HepG2 (cell line): ENCODE measurements around the gene KLF3. TPM values are rescaled to one million over a fixed set of nuclear protein-coding genes. Genes with fewer than 3 reads are reported as not detected.

Source experiments
- ATAC-seq: fragments of 200-7000 bp; cut with Tn5 transposase; 3 replicates; pipeline ENCODE4 v1.9.1; 2020; ENCODE audit warnings: mild to moderate bottlenecking, moderate library complexity
- BruUV-seq: library from RNA; stranded (reverse); fragments of 400-500 nt; replicated peaks from 2 replicates; lab custom pipeline; 2021; lab: Mats Ljungman, UMichigan
- CTCF ChIA-PET: fragments of 300-600 bp; formaldehyde crosslinking; extraction: SDS; loops from one replicate; lab custom pipeline; 2021; ENCODE audit warnings: low total read pairs, inconsistent platforms, low intra/inter-chr PET ratio; lab: Yijun Ruan, JAX
- POLR2A ChIA-PET: fragments of 350-600 bp; sonication (Branson Sonifier 250); formaldehyde crosslinking; loops from one replicate; lab custom pipeline; 2020; ENCODE audit warnings: antibody characterized with exemption, inconsistent platforms; lab: Yijun Ruan, JAX
- DNase-seq: peaks from one replicate; pipeline ENCODE4 v3.0.0-alpha.2; 2015; ENCODE audit warnings: low spot score
- FAIRE-seq: peaks from 3 replicates; lab custom pipeline; 2011; peaks lifted over from hg19 to GRCh38; lab: Jason Lieb, UNC
- H2AFZ ChIP-seq: one replicate; pipeline ENCODE4 v1.6.1; 2011; ENCODE audit warnings: low read length, inconsistent platforms
- H3K27ac ChIP-seq: fragments of 300-600 bp; 3 replicates; pipeline ENCODE4 v1.8.0; 2011; ENCODE audit warnings: mixed run types, mild to moderate bottlenecking, mixed read lengths, low read length, inconsistent platforms; ENCODE audit not compliant: insufficient read depth; ENCODE audit errors: extremely low read length
- H3K27me3 ChIP-seq, 2 experiments: fragments of 200-600 bp in 1 of 2; 2 replicates in 1 of 2; 3 replicates in 1 of 2; pipeline versions ENCODE4 v1.6.0 to v1.8.0; 2011; ENCODE audit warnings: low read length in 2 of 2, mild to moderate bottlenecking in 2 of 2, moderate library complexity in 2 of 2, inconsistent platforms in 1 of 2; ENCODE audit not compliant: insufficient read depth in 2 of 2, control insufficient read depth in 1 of 2
- H3K36me3 ChIP-seq, 2 experiments: fragments of 200-600 bp in 1 of 2; replicated peaks in 1 of 2; 2 replicates in 1 of 2; 3 replicates in 1 of 2; pipeline versions ENCODE4 v1.5.1 to v1.8.0; 2011; ENCODE audit warnings: low read length in 2 of 2, inconsistent platforms in 1 of 2; ENCODE audit not compliant: insufficient read depth in 2 of 2, control insufficient read depth in 1 of 2
- H3K4me1 ChIP-seq: 2 replicates; pipeline ENCODE4 v1.5.1; 2012; ENCODE audit warnings: low read length, inconsistent platforms; ENCODE audit not compliant: insufficient read depth
- H3K4me2 ChIP-seq: 2 replicates; pipeline ENCODE4 v1.6.0; 2011; ENCODE audit warnings: low read depth, low read length, inconsistent platforms
- H3K4me3 ChIP-seq, 3 experiments: fragments of 200-600 bp in 1 of 3; sonication (generic), shearing (Covaris generic) in 1 of 3; replicated peaks in 1 of 3; 2 replicates each; pipeline ENCODE4 v1.5.1; 2011 to 2016; ENCODE audit warnings: low read length in 3 of 3, inconsistent platforms in 2 of 3, low read depth in 2 of 3, mild to moderate bottlenecking in 2 of 3, control low read depth in 1 of 3, mixed read lengths in 1 of 3; ENCODE audit not compliant: insufficient read depth in 1 of 3
- H3K79me2 ChIP-seq: one replicate; pipeline ENCODE4 v1.6.1; 2011; ENCODE audit warnings: low read length, inconsistent platforms; ENCODE audit not compliant: insufficient read depth
- H3K9ac ChIP-seq: 2 replicates; pipeline ENCODE4 v1.6.0; 2011; ENCODE audit warnings: mild to moderate bottlenecking, low read depth, low read length, inconsistent platforms; ENCODE audit not compliant: insufficient read depth
- H3K9me3 ChIP-seq: 2 replicates; pipeline ENCODE4 v1.5.1; 2012; ENCODE audit warnings: mild to moderate bottlenecking, low read length
- H4K20me1 ChIP-seq: 2 replicates; pipeline ENCODE4 v1.6.0; 2011; ENCODE audit warnings: inconsistent platforms, mild to moderate bottlenecking, low read length, moderate library complexity; ENCODE audit not compliant: insufficient read depth
- CCDC6 ChIP-seq: sonication (generic); formaldehyde crosslinking; IDR thresholded peaks from 2 replicates; pipeline ENCODE4 v1.8.1; 2022; ENCODE audit warnings: mild to moderate bottlenecking, missing genetic modification reagents, moderate library complexity
- HMGA1 ChIP-seq: sonication (generic); formaldehyde crosslinking; conservative IDR thresholded peaks from 2 replicates; pipeline ENCODE4 v1.4.0; 2020; ENCODE audit warnings: missing genetic modification reagents
- HNRNPK ChIP-seq: fragments of 200-400 bp; formaldehyde crosslinking; IDR thresholded peaks from 2 replicates; pipeline ENCODE4 v1.6.1; 2018; ENCODE audit warnings: low read length, low read depth, moderate library complexity, mild to moderate bottlenecking; ENCODE audit not compliant: poor library complexity, severe bottlenecking
- KDM5A ChIP-seq: fragments of 200-600 bp; sonication (generic); IDR thresholded peaks from 2 replicates; pipeline ENCODE4 v1.7.0; 2018; ENCODE audit warnings: antibody characterized with exemption, mild to moderate bottlenecking, low read length, borderline replicate concordance
- MED1 ChIP-seq: sonication (generic); formaldehyde crosslinking; IDR thresholded peaks from 2 replicates; pipeline ENCODE4 v1.4.0; 2020; ENCODE audit warnings: missing genetic modification reagents
- NFYC ChIP-seq: IDR thresholded peaks from 2 replicates; pipeline ENCODE4 v1.6.1; 2016; ENCODE audit warnings: missing genetic modification reagents, missing compliant biosample characterization
- POLR2AphosphoS5 ChIP-seq: IDR thresholded peaks from 2 replicates; pipeline ENCODE4 v1.6.1; 2012; ENCODE audit warnings: low read depth, low read length
- RBFOX2 ChIP-seq: fragments of 200-400 bp; formaldehyde crosslinking; IDR thresholded peaks from 2 replicates; pipeline ENCODE4 v1.6.1; 2017; ENCODE audit warnings: low read depth, mild to moderate bottlenecking, low read length
- ZNF549 ChIP-seq: sonication (generic); formaldehyde crosslinking; IDR thresholded peaks from 2 replicates; pipeline ENCODE4 v1.5.0; 2020; ENCODE audit warnings: missing genetic modification reagents
- ZNF619 ChIP-seq: sonication (generic); formaldehyde crosslinking; IDR thresholded peaks from 2 replicates; pipeline ENCODE4 v1.4.0; 2020; ENCODE audit warnings: mild to moderate bottlenecking, missing genetic modification reagents
- WGBS: methylation state at CpG from one replicate; pipeline ENCODE4 v1.1.6; 2017; ENCODE audit warnings: low lambda C conversion rate; 5-methylcytosine and 5-hydroxymethylcytosine counted together
- in situ Hi-C: cut with HindIII; loops from 2 replicates; pipeline ENCODE4 v1.10.0; 2017; ENCODE audit warnings: low pct_unique_long_range_greater_than_20kb; ENCODE audit not compliant: extremely low pct_ligation_motif_present
- intact Hi-C: fragments of 100-400 bp; cut with micrococcal nuclease; formaldehyde crosslinking; loops from one replicate; pipeline ENCODE4 v1.10.0; 2022; ENCODE audit not compliant: unreplicated experiment
- polyA plus RNA-seq, 8 experiments: library from polyadenylated mRNA; depleted of rRNA in 3 of 8; stranded (reverse) in 7 of 8; unstranded in 1 of 8; fragments of >200 nt; fragmentation: Illumina TruSeq in 4 of 8; extraction: Trizol in 4 of 8; gene quantifications; 2 replicates each; pipeline versions ENCODE4 v1.2.1 to v1.2.3, GENCODE V29; 2011 to 2016; ENCODE audit warnings: low read depth in 4 of 8, missing spikeins in 1 of 8, mixed read lengths in 1 of 8; ENCODE audit not compliant: insufficient read depth in 1 of 8
- total RNA-seq, 5 experiments: library from RNA; depleted of rRNA; stranded (reverse); fragments of >200 nt; fragmentation: Illumina TruSeq; extraction: Trizol; gene quantifications; 2 replicates each; pipeline ENCODE4 v1.2.3, GENCODE V29; 2016; ENCODE audit warnings: low read depth in 1 of 5
- TF ChIP-seq, protein P1 (sequence below): sonication (generic); formaldehyde crosslinking; conservative IDR thresholded peaks from 2 replicates; pipeline ENCODE4 v1.4.0; 2020; ENCODE audit warnings: mild to moderate bottlenecking, missing genetic modification reagents, moderate library complexity
- TF ChIP-seq, protein P2 (sequence below): fragments of 450-650 bp; IDR thresholded peaks from 2 replicates; pipeline ENCODE4 v1.6.1; 2016

Gene KLF3
- total and polyA plus RNA-seq, 2 of the 13 experiments (the other 11 are each of a cell fraction or from before 2014, with no cell fraction given) = 29.1 to 37.8 TPM

DNA sequence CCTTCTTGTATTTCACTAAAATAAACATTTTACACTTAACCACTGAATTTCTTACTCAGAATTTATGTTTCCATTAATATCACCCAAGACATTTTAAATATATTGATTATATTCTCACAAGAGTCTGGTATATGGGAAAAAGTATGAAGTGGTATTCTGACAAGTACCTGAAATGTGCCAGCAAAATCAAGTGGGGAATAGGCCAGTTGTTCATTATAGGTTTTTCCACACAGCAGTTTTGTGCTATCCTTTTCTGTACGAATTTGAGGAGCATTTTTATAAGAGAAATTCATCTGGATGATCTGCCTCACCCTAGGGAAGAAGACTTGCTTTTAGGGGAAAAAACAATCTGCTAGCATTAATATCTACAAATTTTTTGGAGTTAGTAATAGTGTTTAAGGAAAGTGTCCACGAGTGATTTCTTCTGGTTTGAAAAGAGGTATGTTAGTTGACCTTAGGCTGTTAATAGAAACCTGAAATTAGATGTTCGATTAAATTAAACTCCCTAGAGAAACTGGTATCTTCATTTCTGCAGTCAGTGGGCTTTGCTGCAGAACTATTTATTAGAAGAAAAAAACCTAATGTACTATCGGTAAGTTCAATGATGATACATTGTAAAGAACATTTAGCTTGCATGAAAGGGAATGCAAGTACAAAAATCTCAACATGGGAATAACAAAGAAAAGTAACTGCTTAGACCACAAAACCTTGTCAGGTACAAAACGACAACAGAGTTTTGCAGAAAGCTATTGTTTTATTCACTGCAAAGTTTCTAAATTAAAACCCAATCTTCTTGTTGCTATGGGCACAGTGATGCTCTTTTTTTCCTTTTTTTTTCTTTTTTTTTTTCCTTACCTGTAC lies 1.8 kb downstream of the KLF3 start:
- Histone ChIP-seq H3K4me3 (peak overlapping the region; percentile 77 to 99 (median 90)), H3K4me2 (peak overlapping the region; percentile 96), H3K9me3 (no peaks in the 10 kb centered on the region), H3K27me3 (no peaks in the 10 kb centered on the region; a peak in 1 of 5 replicates), H4K20me1 (peaks cover 6% of the 10 kb centered on the region), H3K36me3 (peaks cover 0 to 1% of the 10 kb centered on the region in 2 experiments; a peak in 2 of 5 replicates), H3K4me1 (peaks cover 39% of the 10 kb centered on the region), H2AFZ (no peak overlapping the region), H3K9ac (peak overlapping the region; percentile 95), H3K79me2 (peaks cover 73% of the 10 kb centered on the region), H3K27ac (peak overlapping the region; percentile 96)
- intact Hi-C loops = loop anchor here (5.0 to 10.0 kb wide), 3 partner anchors 379 to 981 kb away; partner anchors contain the start of gene RELL1
- ATAC-seq (no peak), DNase-seq (no peak), FAIRE-seq (no peak)
- CTCF ChIA-PET = no interaction called here
- BruUV-seq = TSS peak; percentile 49
- POLR2A ChIA-PET = interaction anchor here (0.9 to 1.8 kb wide), 9 partner anchors 9 to 533 kb away, joined by 3 to 9 read pairs (median 5); no protein-coding TSS in a partner anchor
- 3% methylated on average over 5 of the region's 5 CpGs for WGBS
- in situ Hi-C loops = no loop called here
- TF ChIP-seq CCDC6 (CRISPR knock-in tag) (no peak), NFYC (CRISPR knock-in tag) (no peak), HMGA1 (CRISPR knock-in tag) (no peak), MED1 (CRISPR knock-in tag) (no peak), KDM5A (0 out of 2 replicates have a peak, but pooled peaks have one; percentile 7), ZNF619 (CRISPR knock-in tag) (no peak), POLR2AphosphoS5 (peak; percentile 10; the same call in 1 of the 2 replicates), HNRNPK (no peak), ZNF549 (CRISPR knock-in tag) (no peak), RBFOX2 (peak; percentile 57)
- TF ChIP-seq, protein P1, sequence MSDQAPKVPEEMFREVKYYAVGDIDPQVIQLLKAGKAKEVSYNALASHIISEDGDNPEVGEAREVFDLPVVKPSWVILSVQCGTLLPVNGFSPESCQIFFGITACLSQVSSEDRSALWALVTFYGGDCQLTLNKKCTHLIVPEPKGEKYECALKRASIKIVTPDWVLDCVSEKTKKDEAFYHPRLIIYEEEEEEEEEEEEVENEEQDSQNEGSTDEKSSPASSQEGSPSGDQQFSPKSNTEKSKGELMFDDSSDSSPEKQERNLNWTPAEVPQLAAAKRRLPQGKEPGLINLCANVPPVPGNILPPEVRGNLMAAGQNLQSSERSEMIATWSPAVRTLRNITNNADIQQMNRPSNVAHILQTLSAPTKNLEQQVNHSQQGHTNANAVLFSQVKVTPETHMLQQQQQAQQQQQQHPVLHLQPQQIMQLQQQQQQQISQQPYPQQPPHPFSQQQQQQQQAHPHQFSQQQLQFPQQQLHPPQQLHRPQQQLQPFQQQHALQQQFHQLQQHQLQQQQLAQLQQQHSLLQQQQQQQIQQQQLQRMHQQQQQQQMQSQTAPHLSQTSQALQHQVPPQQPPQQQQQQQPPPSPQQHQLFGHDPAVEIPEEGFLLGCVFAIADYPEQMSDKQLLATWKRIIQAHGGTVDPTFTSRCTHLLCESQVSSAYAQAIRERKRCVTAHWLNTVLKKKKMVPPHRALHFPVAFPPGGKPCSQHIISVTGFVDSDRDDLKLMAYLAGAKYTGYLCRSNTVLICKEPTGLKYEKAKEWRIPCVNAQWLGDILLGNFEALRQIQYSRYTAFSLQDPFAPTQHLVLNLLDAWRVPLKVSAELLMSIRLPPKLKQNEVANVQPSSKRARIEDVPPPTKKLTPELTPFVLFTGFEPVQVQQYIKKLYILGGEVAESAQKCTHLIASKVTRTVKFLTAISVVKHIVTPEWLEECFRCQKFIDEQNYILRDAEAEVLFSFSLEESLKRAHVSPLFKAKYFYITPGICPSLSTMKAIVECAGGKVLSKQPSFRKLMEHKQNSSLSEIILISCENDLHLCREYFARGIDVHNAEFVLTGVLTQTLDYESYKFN = no peak
- TF ChIP-seq, protein P2, sequence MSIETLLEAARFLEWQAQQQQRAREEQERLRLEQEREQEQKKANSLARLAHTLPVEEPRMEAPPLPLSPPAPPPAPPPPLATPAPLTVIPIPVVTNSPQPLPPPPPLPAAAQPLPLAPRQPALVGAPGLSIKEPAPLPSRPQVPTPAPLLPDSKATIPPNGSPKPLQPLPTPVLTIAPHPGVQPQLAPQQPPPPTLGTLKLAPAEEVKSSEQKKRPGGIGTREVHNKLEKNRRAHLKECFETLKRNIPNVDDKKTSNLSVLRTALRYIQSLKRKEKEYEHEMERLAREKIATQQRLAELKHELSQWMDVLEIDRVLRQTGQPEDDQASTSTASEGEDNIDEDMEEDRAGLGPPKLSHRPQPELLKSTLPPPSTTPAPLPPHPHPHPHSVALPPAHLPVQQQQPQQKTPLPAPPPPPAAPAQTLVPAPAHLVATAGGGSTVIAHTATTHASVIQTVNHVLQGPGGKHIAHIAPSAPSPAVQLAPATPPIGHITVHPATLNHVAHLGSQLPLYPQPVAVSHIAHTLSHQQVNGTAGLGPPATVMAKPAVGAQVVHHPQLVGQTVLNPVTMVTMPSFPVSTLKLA = no peak
